ENCODE measurements around the gene CDH13. TPM values are rescaled to one million over a fixed set of nuclear protein-coding genes. Genes with fewer than 3 reads are reported as not detected.

The CDH13 gene
- total and polyA plus RNA-seq, 2 experiments from 2014 or later, result 1.6 to 4.4 TPM

DNA sequence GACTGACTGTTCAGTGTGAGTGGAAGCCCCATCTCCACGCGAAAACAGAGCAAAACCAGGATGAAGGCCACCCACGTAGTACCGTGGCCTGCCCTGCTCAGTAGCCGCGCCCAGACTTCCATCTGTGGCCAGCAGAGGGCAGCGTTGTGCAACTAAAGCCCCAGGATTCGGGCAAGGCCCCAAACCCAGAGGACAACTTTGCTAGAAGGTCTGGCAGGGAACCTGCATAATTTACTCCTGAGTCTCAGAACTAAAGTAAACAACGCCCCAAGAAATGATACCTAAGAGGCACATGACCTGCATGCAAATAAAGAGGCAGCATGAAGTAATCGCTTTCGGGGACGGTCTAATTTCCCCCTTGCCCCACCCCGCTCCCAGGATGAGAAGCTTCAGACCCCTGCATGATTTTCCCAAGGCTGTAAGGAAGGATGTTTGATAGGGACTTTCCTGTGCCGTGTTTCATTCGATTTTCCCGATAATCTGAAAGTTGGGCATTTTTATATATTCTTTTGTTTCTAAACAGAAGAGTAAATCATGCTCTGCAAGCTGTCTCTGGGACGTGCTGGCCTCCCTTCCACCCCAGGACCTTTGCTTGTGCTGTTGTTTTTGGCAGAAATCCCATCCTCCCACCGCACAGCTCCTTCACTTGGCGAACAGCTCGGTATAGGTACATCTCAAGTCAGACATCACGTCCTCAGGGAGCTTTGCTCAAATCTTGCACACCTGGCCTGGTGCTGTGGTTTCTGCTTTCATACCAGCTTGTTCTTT is 1199.6 kb downstream of the CDH13 start:
- peak; percentile 89 for DNase-seq (ENCODE audit: low spot score)
- no peak overlapping the region for H3K4me2 ChIP-seq
- no peaks in the 10 kb centered on the region for H3K79me2 ChIP-seq (replicated peaks; ENCODE audit: insufficient read depth)
- Mint-ChIP-seq H3K4me1 (peaks cover 37% of the 10 kb centered on the region), H3K27ac (no peak overlapping the region), H3K4me3 (no peak overlapping the region), H3K27me3 (ENCODE audit: insufficient read depth, low read depth, poor library complexity) (peaks cover 9% of the 10 kb centered on the region), H3K9me3 (no peaks in the 10 kb centered on the region; the same call in 2 of the 3 replicates), H3K36me3 (ENCODE audit: low read depth) (no peaks in the 10 kb centered on the region)
- no peaks in the 10 kb centered on the region for H3K27me3 ChIP-seq (ENCODE audit: insufficient read depth)
- ATAC-seq, result peak; percentile 94
- peaks cover 18% of the 10 kb centered on the region for H3K4me1 ChIP-seq (ENCODE audit: insufficient read depth)
- peak overlapping the region; percentile 18; the same call in 1 of the 2 replicates for H3K27ac ChIP-seq (ENCODE audit: low read depth)
- no peaks in the 10 kb centered on the region for H3K36me3 ChIP-seq (ENCODE audit: insufficient read depth)
- no peaks in the 10 kb centered on the region for H4K20me1 ChIP-seq (replicated peaks; ENCODE audit: insufficient read depth)
- H3F3A ChIP-seq (replicated peaks; ENCODE audit: low read depth), result no peaks in the 10 kb centered on the region
- peak overlapping the region; percentile 75 for H2AFZ ChIP-seq
- TF ChIP-seq, protein P1, sequence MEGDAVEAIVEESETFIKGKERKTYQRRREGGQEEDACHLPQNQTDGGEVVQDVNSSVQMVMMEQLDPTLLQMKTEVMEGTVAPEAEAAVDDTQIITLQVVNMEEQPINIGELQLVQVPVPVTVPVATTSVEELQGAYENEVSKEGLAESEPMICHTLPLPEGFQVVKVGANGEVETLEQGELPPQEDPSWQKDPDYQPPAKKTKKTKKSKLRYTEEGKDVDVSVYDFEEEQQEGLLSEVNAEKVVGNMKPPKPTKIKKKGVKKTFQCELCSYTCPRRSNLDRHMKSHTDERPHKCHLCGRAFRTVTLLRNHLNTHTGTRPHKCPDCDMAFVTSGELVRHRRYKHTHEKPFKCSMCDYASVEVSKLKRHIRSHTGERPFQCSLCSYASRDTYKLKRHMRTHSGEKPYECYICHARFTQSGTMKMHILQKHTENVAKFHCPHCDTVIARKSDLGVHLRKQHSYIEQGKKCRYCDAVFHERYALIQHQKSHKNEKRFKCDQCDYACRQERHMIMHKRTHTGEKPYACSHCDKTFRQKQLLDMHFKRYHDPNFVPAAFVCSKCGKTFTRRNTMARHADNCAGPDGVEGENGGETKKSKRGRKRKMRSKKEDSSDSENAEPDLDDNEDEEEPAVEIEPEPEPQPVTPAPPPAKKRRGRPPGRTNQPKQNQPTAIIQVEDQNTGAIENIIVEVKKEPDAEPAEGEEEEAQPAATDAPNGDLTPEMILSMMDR (conservative IDR thresholded peaks at IDR 0.05; ENCODE audit: low read depth in 2 of 2), result peak; percentile 94 to 96
- no peak for TF ChIP-seq STAT1 (IDR thresholded peaks at IDR 0.05; ENCODE audit: unreplicated experiment)
- TF ChIP-seq, protein P2, sequence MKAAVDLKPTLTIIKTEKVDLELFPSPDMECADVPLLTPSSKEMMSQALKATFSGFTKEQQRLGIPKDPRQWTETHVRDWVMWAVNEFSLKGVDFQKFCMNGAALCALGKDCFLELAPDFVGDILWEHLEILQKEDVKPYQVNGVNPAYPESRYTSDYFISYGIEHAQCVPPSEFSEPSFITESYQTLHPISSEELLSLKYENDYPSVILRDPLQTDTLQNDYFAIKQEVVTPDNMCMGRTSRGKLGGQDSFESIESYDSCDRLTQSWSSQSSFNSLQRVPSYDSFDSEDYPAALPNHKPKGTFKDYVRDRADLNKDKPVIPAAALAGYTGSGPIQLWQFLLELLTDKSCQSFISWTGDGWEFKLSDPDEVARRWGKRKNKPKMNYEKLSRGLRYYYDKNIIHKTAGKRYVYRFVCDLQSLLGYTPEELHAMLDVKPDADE (IDR thresholded peaks at IDR 0.05), result no peak
- no peaks in the 10 kb centered on the region for H3K9me2 ChIP-seq (ENCODE audit: insufficient read depth)
- H3K4me3 ChIP-seq, result no peak overlapping the region

DNA sequence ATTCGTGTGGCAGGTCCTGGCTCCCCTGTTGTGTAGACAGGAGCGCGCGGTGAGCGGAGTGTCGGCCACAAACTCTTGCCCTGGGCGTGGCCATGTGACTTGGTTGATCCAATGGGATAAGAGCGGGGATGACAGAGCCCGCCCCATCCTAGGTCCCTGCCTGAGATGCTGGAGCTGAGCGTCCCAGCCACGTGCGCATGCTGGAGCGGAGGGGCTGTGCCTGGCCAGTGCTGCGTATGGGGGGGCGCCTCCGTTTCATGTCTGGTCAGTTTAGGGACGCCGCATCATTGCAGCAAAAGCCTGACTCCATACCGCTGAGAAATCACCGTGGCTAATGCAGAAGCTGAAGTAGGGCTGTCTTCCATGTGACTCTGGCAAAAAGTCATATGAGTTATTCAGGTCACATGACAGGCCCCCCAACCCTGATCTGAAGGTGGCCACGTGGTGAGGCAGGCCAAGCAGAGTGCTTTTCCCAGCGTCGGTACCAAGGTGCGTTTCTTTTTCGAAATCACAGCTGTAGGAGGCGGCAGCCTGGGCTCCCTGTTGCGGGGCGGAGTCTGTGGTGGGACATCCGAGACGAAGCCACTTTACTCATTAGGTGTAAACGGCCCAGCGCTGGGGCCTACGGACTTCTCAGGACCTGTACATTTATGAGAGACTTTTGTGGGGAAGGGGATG is 1203.5 kb downstream of the CDH13 start:
- H3K4me3 ChIP-seq, result no peak overlapping the region
- no peaks in the 10 kb centered on the region for H3K79me2 ChIP-seq (replicated peaks; ENCODE audit: insufficient read depth)
- no peak overlapping the region; the same call in 1 of the 2 replicates for H3K27ac ChIP-seq (ENCODE audit: low read depth)
- DNase-seq (ENCODE audit: low spot score) (peak; percentile 43), ATAC-seq (peak; percentile 14; the same call in 2 of the 3 replicates)
- H3K4me2 ChIP-seq, result 0 out of 2 replicates have a peak overlapping the region, but pooled peaks have one; percentile 49
- Mint-ChIP-seq H3K27me3 (ENCODE audit: insufficient read depth, low read depth, poor library complexity) (peaks cover 4% of the 10 kb centered on the region), H3K4me3 (no peak overlapping the region), H3K9me3 (peaks cover 25% of the 10 kb centered on the region), H3K36me3 (ENCODE audit: low read depth) (peaks cover 12% of the 10 kb centered on the region), H3K27ac (no peak overlapping the region), H3K4me1 (peaks cover 33% of the 10 kb centered on the region)
- TF ChIP-seq CREB1 (CRISPR knock-in tag; IDR thresholded peaks at IDR 0.05; ENCODE audit: low read depth), result no peak
- no peak for TF ChIP-seq ZNF114 (CRISPR knock-in tag; IDR thresholded peaks at IDR 0.05)
- no peak for TF ChIP-seq EZH2 (IDR thresholded peaks at IDR 0.05; ENCODE audit: low read depth, unreplicated experiment)
- TF ChIP-seq, protein P3, sequence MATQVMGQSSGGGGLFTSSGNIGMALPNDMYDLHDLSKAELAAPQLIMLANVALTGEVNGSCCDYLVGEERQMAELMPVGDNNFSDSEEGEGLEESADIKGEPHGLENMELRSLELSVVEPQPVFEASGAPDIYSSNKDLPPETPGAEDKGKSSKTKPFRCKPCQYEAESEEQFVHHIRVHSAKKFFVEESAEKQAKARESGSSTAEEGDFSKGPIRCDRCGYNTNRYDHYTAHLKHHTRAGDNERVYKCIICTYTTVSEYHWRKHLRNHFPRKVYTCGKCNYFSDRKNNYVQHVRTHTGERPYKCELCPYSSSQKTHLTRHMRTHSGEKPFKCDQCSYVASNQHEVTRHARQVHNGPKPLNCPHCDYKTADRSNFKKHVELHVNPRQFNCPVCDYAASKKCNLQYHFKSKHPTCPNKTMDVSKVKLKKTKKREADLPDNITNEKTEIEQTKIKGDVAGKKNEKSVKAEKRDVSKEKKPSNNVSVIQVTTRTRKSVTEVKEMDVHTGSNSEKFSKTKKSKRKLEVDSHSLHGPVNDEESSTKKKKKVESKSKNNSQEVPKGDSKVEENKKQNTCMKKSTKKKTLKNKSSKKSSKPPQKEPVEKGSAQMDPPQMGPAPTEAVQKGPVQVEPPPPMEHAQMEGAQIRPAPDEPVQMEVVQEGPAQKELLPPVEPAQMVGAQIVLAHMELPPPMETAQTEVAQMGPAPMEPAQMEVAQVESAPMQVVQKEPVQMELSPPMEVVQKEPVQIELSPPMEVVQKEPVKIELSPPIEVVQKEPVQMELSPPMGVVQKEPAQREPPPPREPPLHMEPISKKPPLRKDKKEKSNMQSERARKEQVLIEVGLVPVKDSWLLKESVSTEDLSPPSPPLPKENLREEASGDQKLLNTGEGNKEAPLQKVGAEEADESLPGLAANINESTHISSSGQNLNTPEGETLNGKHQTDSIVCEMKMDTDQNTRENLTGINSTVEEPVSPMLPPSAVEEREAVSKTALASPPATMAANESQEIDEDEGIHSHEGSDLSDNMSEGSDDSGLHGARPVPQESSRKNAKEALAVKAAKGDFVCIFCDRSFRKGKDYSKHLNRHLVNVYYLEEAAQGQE (IDR thresholded peaks at IDR 0.05; ENCODE audit: unreplicated experiment), result no peak
- TF ChIP-seq, protein P2 (IDR thresholded peaks at IDR 0.05), result no peak
- no peak for TF ChIP-seq EZH2phosphoT487 (IDR thresholded peaks at IDR 0.05; ENCODE audit: unreplicated experiment)
- TF ChIP-seq POLR2AphosphoS5 (IDR thresholded peaks at IDR 0.05; ENCODE audit: low read depth), result no peak
- no peaks in the 10 kb centered on the region for H3K27me3 ChIP-seq (ENCODE audit: insufficient read depth)
- no peaks in the 10 kb centered on the region for H3F3A ChIP-seq (replicated peaks; ENCODE audit: low read depth)
- H2AFZ ChIP-seq, result no peak overlapping the region
- no peaks in the 10 kb centered on the region for H3K36me3 ChIP-seq (ENCODE audit: insufficient read depth)
- peaks cover 20% of the 10 kb centered on the region; the same call in 1 of the 2 replicates for H3K4me1 ChIP-seq (ENCODE audit: insufficient read depth)
- H3K9me2 ChIP-seq (ENCODE audit: insufficient read depth), result no peaks in the 10 kb centered on the region
- no peaks in the 10 kb centered on the region for H4K20me1 ChIP-seq (replicated peaks; ENCODE audit: insufficient read depth)

Data from GM23338 (cell line).